Aorta (tissue), 5 donors: Measurements from ENCODE around the gene MED13L. TPM values are rescaled to one million over a fixed set of nuclear protein-coding genes. Genes with fewer than 3 reads are reported as not detected.

Experiments
- ATAC-seq: fragments of 200-7000 bp; cut with Tn5 transposase; one replicate; pipeline ENCODE4 v1.9.1; 2022; ENCODE audit warnings: moderate library complexity; ENCODE audit not compliant: low FRiP score
- DNase-seq, 2 donors: peaks; one replicate each; pipeline ENCODE4 v3.0.0-alpha.2; 2020
- H3K27ac ChIP-seq, 2 donors: one replicate each; pipeline ENCODE4 v1.5.1; 2013; ENCODE audit warnings: low read length in 2 of 2, mild to moderate bottlenecking in 2 of 2, moderate library complexity in 2 of 2, control low read depth in 1 of 2, inconsistent platforms in 1 of 2, low read depth in 1 of 2
- H3K27me3 ChIP-seq, 2 donors: one replicate each; pipeline ENCODE4 v1.6.1; 2013; ENCODE audit warnings: control low read depth in 1 of 2, low read length in 1 of 2, mild to moderate bottlenecking in 1 of 2, moderate library complexity in 1 of 2; ENCODE audit not compliant: insufficient read depth in 2 of 2, control insufficient read depth in 1 of 2
- H3K36me3 ChIP-seq, 2 donors: one replicate each; pipeline ENCODE4 v1.6.1; 2013; ENCODE audit warnings: control low read depth in 1 of 2, low read length in 1 of 2, mild to moderate bottlenecking in 1 of 2; ENCODE audit not compliant: insufficient read depth in 2 of 2, control insufficient read depth in 1 of 2
- H3K4me1 ChIP-seq, 2 donors: one replicate each; pipeline ENCODE4 v1.6.1; 2013; ENCODE audit warnings: low read length in 2 of 2, control low read depth in 1 of 2, mild to moderate bottlenecking in 1 of 2, moderate library complexity in 1 of 2; ENCODE audit not compliant: insufficient read depth in 2 of 2, control insufficient read depth in 1 of 2
- H3K4me3 ChIP-seq, 2 donors: one replicate each; pipeline ENCODE4 v1.5.1; 2013; ENCODE audit warnings: low read length in 2 of 2, control low read depth in 1 of 2, mild to moderate bottlenecking in 1 of 2
- H3K9me3 ChIP-seq: one replicate; pipeline ENCODE4 v1.6.1; 2013; ENCODE audit warnings: mild to moderate bottlenecking, low read length; ENCODE audit not compliant: control insufficient read depth
- WGBS, 2 donors: extraction: QIAGEN DNeasy Blood & Tissue Kit; methylation state at CpG; one replicate each; pipeline ENCODE4 v1.1.7; 2013; 5-methylcytosine and 5-hydroxymethylcytosine counted together
- intact Hi-C, 2 donors: fragments of 100-400 bp; cut with DNase I; formaldehyde crosslinking; loops; one replicate each; pipeline versions ENCODE4 v1.14.2 to v1.15.0; 2022
- polyA plus RNA-seq, 2 donors: library from polyadenylated mRNA; stranded (reverse); fragments of 200-250 nt; gene quantifications; one replicate each; pipeline ENCODE4 v1.2.3, GENCODE V29; 2013
- total RNA-seq, 2 donors: library from RNA; stranded (reverse); fragmentation: NEBNext Ultra II Directional; extraction: Animal tissue kit (Norgen Biotek cat#: 25700); gene quantifications; one replicate each; pipeline ENCODE4 v1.2.1, GENCODE V29; 2021
- donor health status: healthy with polysubstance abuse.
- donor health status: Bipolar disorder and iron deficiency.
- donor health status: DM: no; HTN: no; CAD: no.
- donor health status: DM: no; HTN: no; CAD: no.
- donor health status: DM: yes; HTN: yes; CAD: no.

Gene MED13L
- total and polyA plus RNA-seq, 4 donors = 16.7 to 215 (median 114) TPM

- no peak for DNase-seq
- Histone ChIP-seq H3K36me3 (no peaks in the 10 kb centered on the region), H3K9me3 (no peaks in the 10 kb centered on the region), H3K27me3 (no peaks in the 10 kb centered on the region), H3K27ac (no peak overlapping the region), H3K4me3 (no peak overlapping the region), H3K4me1 (peaks cover 0 to 2% of the 10 kb centered on the region in 2 donors)
- 68% methylated on average over 3 of the region's 3 CpGs for WGBS, 2 donors
- intact Hi-C loops = no loop called here
- no peak for ATAC-seq
Observed at GRCh38 chr12:116217045-116217735, 60.3 kb downstream of the MED13L start.

DNA sequence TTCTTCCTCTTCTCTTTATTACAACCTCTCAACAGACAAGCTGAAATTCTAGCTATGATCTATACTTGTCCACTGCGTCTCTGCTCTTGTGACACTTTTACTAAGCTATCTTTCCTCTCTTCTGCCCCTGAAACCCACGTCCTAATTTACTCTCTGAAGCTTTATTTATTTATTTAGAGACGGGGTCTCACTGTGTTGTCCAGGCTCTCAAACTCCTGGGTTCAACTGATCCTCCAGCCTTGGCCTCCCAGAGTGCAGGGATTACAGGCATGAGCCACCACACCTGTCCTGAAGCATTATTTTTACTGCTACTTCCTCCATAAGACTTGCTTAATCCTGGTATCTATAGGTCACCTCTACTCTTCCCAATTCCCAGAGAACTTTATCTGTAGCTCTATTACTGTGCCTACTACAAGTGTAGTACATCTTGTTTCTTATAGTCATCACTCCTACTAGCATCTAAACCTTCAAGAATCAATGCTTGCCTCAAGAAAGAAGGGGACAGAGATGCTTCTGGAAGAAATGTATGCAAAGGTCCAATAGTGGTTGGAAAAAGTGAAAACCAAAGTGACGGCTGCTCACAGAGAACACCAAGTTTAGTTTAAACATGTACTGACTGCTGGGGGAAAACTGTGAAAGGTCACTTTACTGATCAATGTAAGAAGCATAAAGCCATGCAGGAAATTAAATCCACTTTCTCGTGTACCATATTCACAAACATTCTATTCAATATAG is 61.3 kb downstream of the MED13L start:
- WGBS, 2 donors = 91 to 93% methylated on average over 5 of the region's 5 CpGs
- H3K4me1 ChIP-seq = peaks cover 0 to 4% of the 10 kb centered on the region in 2 donors
- intact Hi-C loops = no loop called here

GRCh38 chr12:116215023-116215422 is 62.5 kb downstream of the MED13L start:
- DNase-seq = no peak
- Histone ChIP-seq H3K4me1 (peaks cover 2 to 4% of the 10 kb centered on the region in 2 donors), H3K27ac (no peak overlapping the region), H3K4me3 (no peak overlapping the region), H3K9me3 (no peaks in the 10 kb centered on the region), H3K36me3 (no peaks in the 10 kb centered on the region), H3K27me3 (no peaks in the 10 kb centered on the region)
- intact Hi-C loops = no loop called here
- 96% methylated on average over 1 of the region's 1 CpG for WGBS, 2 donors
- no peak for ATAC-seq

More for the DNA sequence above, 61.3 kb downstream of the MED13L start:
- Histone ChIP-seq H3K9me3 (no peaks in the 10 kb centered on the region), H3K36me3 (no peaks in the 10 kb centered on the region), H3K27me3 (no peaks in the 10 kb centered on the region), H3K4me3 (no peak overlapping the region), H3K27ac (no peak overlapping the region)
- ATAC-seq = no peak
- DNase-seq = no peak

DNA sequence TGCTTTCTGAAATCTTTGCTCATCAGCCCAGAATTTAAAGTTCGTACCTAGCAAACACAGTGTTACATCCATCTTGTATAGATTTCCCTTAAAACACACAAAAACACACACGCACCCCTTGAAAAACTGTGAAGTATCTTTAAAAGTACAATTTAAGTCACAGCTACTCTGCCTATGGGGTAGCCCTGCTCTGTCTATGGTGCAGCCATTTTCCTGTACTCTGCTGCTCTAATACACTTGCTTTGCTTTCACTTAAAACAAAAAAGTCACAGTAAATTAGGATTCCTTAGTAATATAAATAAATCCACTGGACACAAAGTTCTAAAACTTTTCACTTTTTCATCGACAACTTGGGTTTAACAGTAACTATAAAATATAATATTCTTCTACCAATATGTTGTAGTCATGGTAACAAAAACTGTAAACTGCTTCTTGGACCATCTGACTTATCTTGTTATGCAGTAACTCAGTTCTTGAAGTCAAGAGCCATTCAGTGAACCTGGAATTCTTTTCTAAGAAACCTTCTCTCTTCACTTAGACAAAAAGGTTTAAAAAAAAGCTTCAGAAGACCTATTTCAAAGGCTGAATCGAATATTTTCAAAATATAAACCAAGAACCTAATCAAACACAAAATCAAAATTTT is 63.5 kb downstream of the MED13L start:
- intact Hi-C loops = no loop called here
- no peak for ATAC-seq

DNA sequence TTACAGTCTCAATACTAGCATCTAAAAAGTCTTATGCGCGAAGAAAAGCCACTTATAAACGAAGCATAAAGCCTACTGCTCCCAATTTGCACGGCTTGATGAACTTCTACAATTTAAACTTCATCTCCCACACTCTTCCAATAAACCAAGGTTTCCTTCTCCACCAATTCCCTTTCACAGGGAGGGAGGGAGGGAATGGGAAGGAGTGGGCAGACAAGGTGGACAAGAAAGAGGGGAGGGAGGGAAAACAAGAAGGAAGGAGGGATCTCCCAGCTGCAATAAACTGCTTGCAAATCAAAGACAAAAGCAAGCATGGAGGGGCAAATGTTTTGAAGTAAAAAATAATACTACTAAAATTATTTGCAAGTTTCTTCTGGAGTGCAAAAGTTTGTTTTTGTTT is 64.5 kb downstream of the MED13L start:
- no peaks in the 10 kb centered on the region for H3K9me3 ChIP-seq
- H3K4me1 ChIP-seq = peaks cover 2 to 4% of the 10 kb centered on the region in 2 donors
- H3K36me3 ChIP-seq = no peaks in the 10 kb centered on the region
- intact Hi-C loops = no loop called here
- ATAC-seq (no peak), DNase-seq (no peak)
- H3K4me3 ChIP-seq = no peak overlapping the region
- no peaks in the 10 kb centered on the region for H3K27me3 ChIP-seq
- no peak overlapping the region for H3K27ac ChIP-seq
- 89 to 90% methylated on average over 4 of the region's 4 CpGs for WGBS, 2 donors

More for the DNA sequence above, 63.5 kb downstream of the MED13L start:
- DNase-seq = no peak
- Histone ChIP-seq H3K4me1 (peaks cover 2 to 4% of the 10 kb centered on the region in 2 donors), H3K27me3 (no peaks in the 10 kb centered on the region), H3K9me3 (no peaks in the 10 kb centered on the region), H3K27ac (no peak overlapping the region), H3K36me3 (no peaks in the 10 kb centered on the region), H3K4me3 (no peak overlapping the region)
- WGBS, 2 donors = 71 to 75% methylated on average over 4 of the region's 4 CpGs

DNA sequence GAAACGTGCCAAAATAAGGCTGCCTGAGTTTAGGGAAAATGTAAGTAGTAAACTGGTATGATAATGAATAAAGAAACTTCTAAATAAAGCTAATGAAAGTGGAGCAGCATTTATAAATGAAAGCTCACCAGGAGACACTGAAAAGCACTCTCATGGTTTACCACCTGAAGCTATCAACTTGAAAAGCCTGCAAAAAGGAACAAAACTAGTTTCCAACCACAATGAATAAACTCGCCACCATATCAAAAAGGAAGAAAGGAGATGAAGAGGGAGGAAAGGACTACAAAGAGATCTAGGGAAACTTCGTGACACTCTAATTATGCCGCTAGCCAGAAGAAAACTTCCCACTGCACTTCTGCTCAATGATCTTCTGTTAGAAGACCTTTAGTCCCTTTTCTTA is 66.7 kb downstream of the MED13L start:
- Histone ChIP-seq H3K9me3 (no peaks in the 10 kb centered on the region), H3K4me3 (no peak overlapping the region), H3K36me3 (no peaks in the 10 kb centered on the region), H3K27me3 (no peaks in the 10 kb centered on the region), H3K4me1 (peaks cover 2 to 4% of the 10 kb centered on the region in 2 donors), H3K27ac (no peak overlapping the region)
- WGBS, 2 donors = 79 to 83% methylated on average over 4 of the region's 4 CpGs
- ATAC-seq (no peak), DNase-seq (no peak)
- intact Hi-C loops = no loop called here

GRCh38 chr12:116210131-116210530 is 67.4 kb downstream of the MED13L start:
- peaks cover 2 to 4% of the 10 kb centered on the region in 2 donors for H3K4me1 ChIP-seq
- no peak overlapping the region for H3K27ac ChIP-seq
- no peak overlapping the region for H3K4me3 ChIP-seq
- intact Hi-C loops = no loop called here
- no peaks in the 10 kb centered on the region for H3K9me3 ChIP-seq
- DNase-seq (no peak), ATAC-seq (no peak)
- no peaks in the 10 kb centered on the region for H3K27me3 ChIP-seq
- WGBS, 2 donors = 61 to 66% methylated on average over 5 of the region's 5 CpGs
- H3K36me3 ChIP-seq = no peaks in the 10 kb centered on the region

DNA sequence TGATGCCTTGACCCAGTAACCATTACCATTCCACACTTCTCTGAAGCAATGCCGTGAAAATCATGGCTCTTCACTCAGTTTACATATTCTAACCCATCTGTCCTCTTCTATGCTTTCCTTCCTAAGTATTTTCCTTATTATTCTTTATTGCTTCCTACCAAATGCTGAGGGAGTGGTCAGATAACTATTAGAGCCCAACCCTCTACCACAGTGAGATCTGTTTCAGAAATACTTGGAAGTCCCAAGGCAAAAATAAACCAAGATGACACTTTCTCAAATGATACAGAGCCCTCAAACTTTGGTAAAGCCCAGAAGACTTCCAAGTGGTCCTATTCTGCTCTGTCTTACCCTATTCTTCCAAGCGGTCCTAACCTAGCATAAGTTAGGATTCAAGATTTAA is 68.0 kb downstream of the MED13L start:
- Histone ChIP-seq H3K27ac (no peak overlapping the region), H3K4me1 (peaks cover 3 to 6% of the 10 kb centered on the region in 2 donors), H3K9me3 (no peaks in the 10 kb centered on the region), H3K27me3 (no peaks in the 10 kb centered on the region), H3K36me3 (no peaks in the 10 kb centered on the region), H3K4me3 (no peak overlapping the region)
- DNase-seq (no peak), ATAC-seq (no peak)
- intact Hi-C loops = no loop called here
- WGBS, 2 donors = 76 to 78% methylated on average over 2 of the region's 2 CpGs
